GM12878 (cell line): Measurements from ENCODE around the gene HMOX2. TPM values are rescaled to one million over a fixed set of nuclear protein-coding genes. Genes with fewer than 3 reads are reported as not detected.

Experiments
- ATAC-seq: fragments of 200-7000 bp; cut with Tn5 transposase; 3 replicates; pipeline ENCODE4 v1.9.1; 2020; ENCODE audit warnings: mild to moderate bottlenecking, moderate library complexity
- BruUV-seq: library from RNA; stranded (reverse); fragments of 400-500 nt; replicated peaks from 2 replicates; lab custom pipeline; 2021; lab: Mats Ljungman, UMichigan
- CTCF ChIA-PET: fragments of 300-600 bp; sonication (Branson Sonifier 250); formaldehyde crosslinking; extraction: SDS; loops from one replicate; lab custom pipeline; 2021; ENCODE audit warnings: inconsistent platforms; lab: Yijun Ruan, JAX
- POLR2A ChIA-PET: fragments of 350-600 bp; formaldehyde crosslinking; extraction: SDS; loops from one replicate; lab custom pipeline; 2021; ENCODE audit warnings: inconsistent platforms; lab: Charles Lee
- RAD21 ChIA-PET: fragments of 300-600 bp; sonication (Branson Sonifier 250); formaldehyde crosslinking; loops from one replicate; lab custom pipeline; 2023; ENCODE audit warnings: antibody characterized with exemption; ENCODE audit not compliant: unreplicated experiment; lab: Charles Lee
- SMC1A ChIA-PET: fragments of 300-600 bp; sonication (Branson Sonifier 250); formaldehyde crosslinking; loops from one replicate; lab custom pipeline; 2023; ENCODE audit not compliant: unreplicated experiment, uncharacterized antibody; lab: Charles Lee
- DNase-seq: peaks from one replicate; pipeline ENCODE4 v3.0.0-alpha.2; 2011; ENCODE audit warnings: low read depth, low spot score
- FAIRE-seq: peaks from 3 replicates; lab custom pipeline; 2011; peaks lifted over from hg19 to GRCh38; lab: Jason Lieb, UNC
- H2AFZ ChIP-seq: 2 replicates; pipeline ENCODE4 v1.6.0; 2011; ENCODE audit warnings: low read depth, low read length, control low read depth; ENCODE audit not compliant: control insufficient read depth
- H3K27ac ChIP-seq: 2 replicates; pipeline ENCODE4 v1.5.1; 2011; ENCODE audit warnings: control low read depth; ENCODE audit not compliant: control insufficient read depth, insufficient read depth
- H3K27me3 ChIP-seq, 2 experiments: replicated peaks in 1 of 2; 2 replicates each; pipeline versions ENCODE4 v1.6.0 to v1.6.1; 2011; ENCODE audit warnings: low read length in 1 of 2; ENCODE audit not compliant: control insufficient read depth in 2 of 2, insufficient read depth in 2 of 2
- H3K36me3 ChIP-seq, 2 experiments: 2 replicates each; pipeline ENCODE4 v1.5.1; 2011; ENCODE audit warnings: low read length in 1 of 2; ENCODE audit not compliant: control insufficient read depth in 2 of 2, insufficient read depth in 2 of 2
- H3K4me1 ChIP-seq: 2 replicates; pipeline ENCODE4 v1.6.1; 2011; ENCODE audit warnings: mild to moderate bottlenecking, low read length, moderate library complexity, mixed read lengths; ENCODE audit not compliant: control insufficient read depth, insufficient read depth
- H3K4me2 ChIP-seq: 2 replicates; pipeline ENCODE4 v1.6.0; 2011; ENCODE audit warnings: control low read depth; ENCODE audit not compliant: control insufficient read depth, insufficient read depth
- H3K4me3 ChIP-seq: fragments of 200-600 bp; sonication (generic); 2 replicates; pipeline ENCODE4 v1.5.1; 2016
- H3K79me2 ChIP-seq: 2 replicates; pipeline ENCODE4 v1.6.0; 2011; ENCODE audit warnings: low read length; ENCODE audit not compliant: control insufficient read depth, insufficient read depth
- H3K9ac ChIP-seq: 2 replicates; pipeline ENCODE4 v1.8.0; 2011; ENCODE audit warnings: low read length, control low read depth, mixed read lengths; ENCODE audit not compliant: control insufficient read depth, insufficient read depth
- H3K9me3 ChIP-seq: replicated peaks from 3 replicates; pipeline ENCODE4 v1.5.1; 2011; ENCODE audit warnings: mild to moderate bottlenecking, low read length; ENCODE audit not compliant: control insufficient read depth, insufficient read depth
- H4K20me1 ChIP-seq: 2 replicates; pipeline ENCODE4 v1.6.0; 2011; ENCODE audit not compliant: control insufficient read depth, insufficient read depth
- ESRRA ChIP-seq: IDR thresholded peaks from 2 replicates; pipeline ENCODE4 v1.6.1; 2012; ENCODE audit warnings: mild to moderate bottlenecking, low read length, improper control_type of control experiment
- KAT2A ChIP-seq: conservative IDR thresholded peaks from 2 replicates; pipeline ENCODE4 v1.6.1; 2011; ENCODE audit warnings: low read depth, low read length; ENCODE audit not compliant: control insufficient read depth
- MEF2B ChIP-seq: fragments of 450-650 bp; IDR thresholded peaks from 2 replicates; pipeline ENCODE4 v1.6.1; 2018; ENCODE audit warnings: mild to moderate bottlenecking, moderate library complexity; ENCODE audit not compliant: partially characterized antibody, poor library complexity, severe bottlenecking
- MLLT1 ChIP-seq: fragments of 450-650 bp; IDR thresholded peaks from 2 replicates; pipeline ENCODE4 v1.6.1; 2016; ENCODE audit warnings: mild to moderate bottlenecking
- NFYB ChIP-seq: IDR thresholded peaks from 2 replicates; pipeline ENCODE4 v1.6.1; 2011; ENCODE audit warnings: low read depth, mild to moderate bottlenecking, low read length, improper control_type of control experiment, moderate library complexity; ENCODE audit not compliant: insufficient read depth
- RAD21 ChIP-seq: IDR thresholded peaks from 2 replicates; pipeline ENCODE4 v1.6.1; 2011; ENCODE audit warnings: mild to moderate bottlenecking, low read depth, low read length, moderate library complexity; ENCODE audit not compliant: insufficient read depth
- WGBS: methylation state at CpG from one replicate; pipeline ENCODE4 v1.1.6; 2016; ENCODE audit warnings: low lambda C conversion rate; ENCODE audit not compliant: insufficient replicate concordance, insufficient coverage; ENCODE audit errors: missing lambda C conversion rate; 5-methylcytosine and 5-hydroxymethylcytosine counted together
- in situ Hi-C: fragments of 300-500 bp; cut with MboI; formaldehyde crosslinking; loops from 9 replicates; pipeline ENCODE4 v1.14.3; 2018; ENCODE audit warnings: mixed read lengths
- intact Hi-C: fragments of 100-400 bp; cut with micrococcal nuclease; formaldehyde crosslinking; loops from one replicate; pipeline ENCODE4 v1.14.2; 2022; ENCODE audit not compliant: unreplicated experiment
- polyA plus RNA-seq, 11 experiments: library from polyadenylated mRNA; depleted of rRNA in 4 of 11; unstranded in 6 of 11; stranded (reverse) in 5 of 11; fragments of >200 nt; fragmentation: Nextera tagmentation in 4 of 11; fragmentation: Illumina TruSeq in 1 of 11; extraction: Ambion mirVana in 4 of 11; extraction: Trizol in 1 of 11; gene quantifications; 1 replicate in 1 of 11; 2 replicates in 10 of 11; pipeline versions ENCODE4 v1.2.1 to v1.2.3, GENCODE V29; 2011 to 2016; ENCODE audit warnings: inconsistent platforms in 2 of 11, missing spikeins in 2 of 11, low read depth in 1 of 11
- total RNA-seq, 4 experiments: library from RNA; depleted of rRNA in 3 of 4; stranded (reverse); fragments of >200 nt in 3 of 4; fragmentation: Illumina TruSeq in 1 of 4; extraction: Trizol in 1 of 4; gene quantifications; 2 replicates each; pipeline versions ENCODE4 v1.2.1 to v1.2.3, GENCODE V29; 2013 to 2021

Gene HMOX2
- total and polyA plus RNA-seq, 10 of the 15 experiments (the other 5 are each of a cell fraction or from before 2014, with no cell fraction given): 26.4 to 111 (median 57.8) TPM

- WGBS: 30% methylated on average over 3 of the region's 3 CpGs
- H2AFZ ChIP-seq: no peak overlapping the region
- peaks cover 6% of the 10 kb centered on the region for H3K4me1 ChIP-seq
- POLR2A ChIA-PET: no interaction called here
- in situ Hi-C loops (no loop called here), intact Hi-C loops (loop anchor here (2.0 kb wide), 1 partner anchor 23 kb away; the partner anchor contains the start of gene HMOX2)
- CTCF ChIA-PET: interaction anchor here (0.7 to 3.2 kb wide), 5 partner anchors 9 to 247 kb away, joined by 3 to 16 read pairs (median 3); partner anchors contain the start of gene MGRN1
- no peak for ATAC-seq
- H3K4me3 ChIP-seq: no peak overlapping the region
- H3K9ac ChIP-seq: no peak overlapping the region
- no peaks in the 10 kb centered on the region for H3K27me3 ChIP-seq
- no TSS peak for BruUV-seq
- peaks cover 2% of the 10 kb centered on the region for H3K79me2 ChIP-seq
- DNase-seq: no peak
- TF ChIP-seq ESRRA: no peak
- H3K4me2 ChIP-seq: no peak overlapping the region
- no peak overlapping the region for H3K27ac ChIP-seq
- no peaks in the 10 kb centered on the region for H3K9me3 ChIP-seq
- RAD21 ChIA-PET: no interaction called here
- H3K36me3 ChIP-seq: no peaks in the 10 kb centered on the region; a peak in 2 of 4 replicates
- no peak for FAIRE-seq
- H4K20me1 ChIP-seq: no peaks in the 10 kb centered on the region; the same call in 1 of the 2 replicates
- SMC1A ChIA-PET: interaction anchor here (1.1 to 3.7 kb wide), 5 partner anchors 10 to 47 kb away, joined by 3 to 12 read pairs (median 6); partner anchors contain the start of gene HMOX2
Measured at GRCh38 chr16:4500272-4500671, 24.1 kb downstream of the HMOX2 start.

GRCh38 chr16:4501071-4501478, 24.9 kb downstream of the HMOX2 start:
- 66% methylated on average over 5 of the region's 5 CpGs for WGBS
- Histone ChIP-seq H3K36me3 (no peaks in the 10 kb centered on the region; a peak in 2 of 4 replicates), H3K4me2 (no peak overlapping the region), H3K27ac (no peak overlapping the region), H4K20me1 (no peaks in the 10 kb centered on the region; the same call in 1 of the 2 replicates), H3K4me3 (no peak overlapping the region), H3K27me3 (no peaks in the 10 kb centered on the region), H3K79me2 (peaks cover 2% of the 10 kb centered on the region), H2AFZ (no peak overlapping the region), H3K9me3 (no peaks in the 10 kb centered on the region), H3K4me1 (peaks cover 14% of the 10 kb centered on the region), H3K9ac (no peak overlapping the region)
- ChIA-PET RAD21 (no interaction called here), POLR2A (interaction anchor here (0.5 to 0.9 kb wide), 2 partner anchors 13 to 341 kb away, joined by 3 to 4 read pairs; no protein-coding TSS in a partner anchor), CTCF (interaction anchor here (1.0 to 3.2 kb wide), 4 partner anchors 9 to 99 kb away, joined by 3 to 16 read pairs (median 4); no protein-coding TSS in a partner anchor), SMC1A (interaction anchor here (1.5 to 3.7 kb wide), 4 partner anchors 9 to 47 kb away, joined by 6 to 12 read pairs (median 6); no protein-coding TSS in a partner anchor)
- BruUV-seq: no TSS peak
- no peak for FAIRE-seq
- DNase-seq: no peak
- no peak for ATAC-seq
- in situ Hi-C loops: no loop called here
- intact Hi-C loops: loop anchor here (2.0 kb wide), 1 partner anchor 24 kb away; the partner anchor contains the start of gene HMOX2
- TF ChIP-seq RAD21 (no peak), MLLT1 (no peak), MEF2B (no peak), NFYB (no peak), KAT2A (no peak)
